K562 (cell line): ENCODE results near the gene CNBD2. TPM values are rescaled to one million over a fixed set of nuclear protein-coding genes. Genes with fewer than 3 reads are reported as not detected.

Source experiments
- ATAC-seq: fragments of 200-7000 bp; cut with Tn5 transposase; 3 replicates; pipeline ENCODE4 v1.9.1; 2020; ENCODE audit warnings: moderate library complexity
- BruUV-seq: library from RNA; stranded (reverse); fragments of 400-500 nt; replicated peaks from 2 replicates; lab custom pipeline; 2021; lab: Mats Ljungman, UMichigan
- CTCF ChIA-PET: fragments of 300-600 bp; formaldehyde crosslinking; extraction: SDS; loops from one replicate; lab custom pipeline; 2021; ENCODE audit warnings: low intra/inter-chr PET ratio; lab: Yijun Ruan, JAX
- POLR2A ChIA-PET: fragments of 300-600, 350-650 bp; sonication (Branson Sonifier 250); formaldehyde crosslinking; extraction: SDS; loops from one replicate; lab custom pipeline; 2021; ENCODE audit warnings: antibody characterized with exemption, inconsistent platforms; lab: Yijun Ruan, JAX
- DNase-seq, 4 experiments: peaks; one replicate each; pipeline versions ENCODE4 v3.0.0 to v3.0.0-alpha.2; 2011 to 2018; ENCODE audit warnings: low spot score in 3 of 4, mixed read lengths in 3 of 4; ENCODE audit errors: extremely low read depth in 1 of 4
- FAIRE-seq: peaks from 2 replicates; lab custom pipeline; 2011; peaks lifted over from hg19 to GRCh38; lab: Jason Lieb, UNC
- H2AFZ ChIP-seq: 2 replicates; pipeline ENCODE4 v1.6.0; 2011; ENCODE audit warnings: low read depth, low read length, control low read depth, inconsistent platforms
- H3K27ac ChIP-seq: fragments of 200-600 bp; 3 replicates; pipeline ENCODE4 v1.8.0; 2011; ENCODE audit warnings: low read depth, mild to moderate bottlenecking, control low read depth, inconsistent platforms, low read length, moderate library complexity, mixed read lengths; ENCODE audit errors: extremely low read depth
- H3K27me3 ChIP-seq, 2 experiments: fragments of 300-600 bp in 1 of 2; 2 replicates in 1 of 2; 3 replicates in 1 of 2; pipeline versions ENCODE4 v1.6.0 to v1.8.0; 2011; ENCODE audit warnings: inconsistent platforms in 2 of 2, low read length in 2 of 2, mild to moderate bottlenecking in 1 of 2, mixed read lengths in 1 of 2, moderate library complexity in 1 of 2; ENCODE audit not compliant: control insufficient read depth in 2 of 2, insufficient read depth in 2 of 2
- H3K36me3 ChIP-seq: fragments of 300-600 bp; 3 replicates; pipeline ENCODE4 v1.8.0; 2011; ENCODE audit warnings: mild to moderate bottlenecking, low read length, inconsistent platforms; ENCODE audit not compliant: control insufficient read depth, insufficient read depth
- H3K4me1 ChIP-seq, 2 experiments: fragments of 200-600 bp in 1 of 2; replicated peaks in 1 of 2; 2 replicates in 1 of 2; 3 replicates in 1 of 2; pipeline versions ENCODE4 v1.5.1 to v1.8.0; 2011; ENCODE audit warnings: inconsistent platforms in 2 of 2, low read length in 2 of 2, mild to moderate bottlenecking in 1 of 2, mixed read lengths in 1 of 2, moderate library complexity in 1 of 2; ENCODE audit not compliant: control insufficient read depth in 2 of 2, insufficient read depth in 2 of 2
- H3K4me2 ChIP-seq: 2 replicates; pipeline ENCODE4 v1.6.1; 2011; ENCODE audit warnings: low read length, control low read depth, inconsistent platforms, mixed read lengths; ENCODE audit not compliant: insufficient read depth
- H3K4me3 ChIP-seq: fragments of 200-600 bp; sonication (generic), shearing (Covaris generic); 2 replicates; pipeline ENCODE4 v1.5.1; 2016; ENCODE audit warnings: control low read depth, inconsistent platforms
- H3K79me2 ChIP-seq: fragments of 200-600 bp; 3 replicates; pipeline ENCODE4 v1.8.0; 2011; ENCODE audit warnings: low read length, inconsistent platforms; ENCODE audit not compliant: control insufficient read depth, insufficient read depth
- H3K9ac ChIP-seq, 2 experiments: 2 replicates each; pipeline versions ENCODE4 v1.6.0 to v1.6.1; 2011; ENCODE audit warnings: low read depth in 2 of 2, low read length in 2 of 2, control low read depth in 1 of 2, inconsistent platforms in 1 of 2, mild to moderate bottlenecking in 1 of 2, mixed read lengths in 1 of 2; ENCODE audit not compliant: insufficient read depth in 1 of 2
- H3K9me1 ChIP-seq: one replicate; pipeline ENCODE4 v1.6.0; 2011; ENCODE audit warnings: inconsistent platforms, mild to moderate bottlenecking, low read length, moderate library complexity; ENCODE audit not compliant: control insufficient read depth, insufficient read depth
- H3K9me3 ChIP-seq: replicated peaks from 2 replicates; pipeline ENCODE4 v1.5.1; 2011; ENCODE audit warnings: low read depth, low read length, inconsistent platforms; ENCODE audit not compliant: control insufficient read depth, insufficient read depth
- H4K20me1 ChIP-seq: replicated peaks from 2 replicates; pipeline ENCODE4 v1.6.1; 2011; ENCODE audit warnings: low read length, inconsistent platforms, mixed read lengths; ENCODE audit not compliant: control insufficient read depth, insufficient read depth
- ARHGAP35 ChIP-seq: fragments of 450-650 bp; IDR thresholded peaks from 2 replicates; pipeline ENCODE4 v1.6.1; 2018; ENCODE audit not compliant: partially characterized antibody
- BCOR ChIP-seq: fragments of 450-650 bp; IDR thresholded peaks from 2 replicates; pipeline ENCODE4 v1.6.1; 2016
- CSDE1 ChIP-seq, 2 experiments: fragments of 450-650 bp; IDR thresholded peaks; 2 replicates each; pipeline ENCODE4 v1.6.1; 2016; ENCODE audit warnings: mild to moderate bottlenecking in 1 of 2
- NCOA4 ChIP-seq: fragments of 450-650 bp; IDR thresholded peaks from 2 replicates; pipeline ENCODE4 v1.6.1; 2018; ENCODE audit warnings: mild to moderate bottlenecking; ENCODE audit not compliant: partially characterized antibody
- XRCC3 ChIP-seq: fragments of 450-650 bp; IDR thresholded peaks from 2 replicates; pipeline ENCODE4 v1.6.1; 2017; ENCODE audit warnings: mild to moderate bottlenecking, moderate library complexity
- ZHX1 ChIP-seq: fragments of 150-350 bp; conservative IDR thresholded peaks from 2 replicates; pipeline ENCODE4 v1.6.1; 2014; ENCODE audit warnings: low read length
- WGBS: fragments of 100-300 bp; shearing (Covaris generic); methylation state at CpG from one replicate; pipeline ENCODE4 v1.1.6; 2016; ENCODE audit warnings: low coverage, mixed read lengths; ENCODE audit not compliant: insufficient coverage; ENCODE audit errors: missing lambda C conversion rate; 5-methylcytosine and 5-hydroxymethylcytosine counted together
- in situ Hi-C: fragments of 300-500 bp; cut with MboI; formaldehyde crosslinking; loops from 4 replicates; pipeline ENCODE4 v1.15.0; 2018; ENCODE audit warnings: inconsistent platforms, mixed read lengths
- intact Hi-C: fragments of 100-400 bp; cut with micrococcal nuclease; formaldehyde crosslinking; loops from 2 replicates; pipeline ENCODE4 v1.14.2; 2022
- polyA plus RNA-seq, 8 experiments: library from polyadenylated mRNA; depleted of rRNA in 4 of 8; stranded (reverse) in 5 of 8; unstranded in 3 of 8; fragments of >200 nt; fragmentation: Nextera tagmentation in 2 of 8; fragmentation: Illumina TruSeq in 1 of 8; extraction: Ambion mirVana in 2 of 8; extraction: Trizol in 1 of 8; gene quantifications; 2 replicates each; pipeline versions ENCODE4 v1.2.1 to v1.2.3, GENCODE V29; 2011 to 2014; ENCODE audit warnings: inconsistent platforms in 1 of 8, missing spikeins in 1 of 8
- total RNA-seq, 7 experiments: library from RNA; depleted of rRNA in 6 of 7; stranded (reverse); fragments of >200 nt in 6 of 7; fragmentation: Illumina TruSeq in 2 of 7; extraction: Trizol in 2 of 7; gene quantifications; 2 replicates each; pipeline versions ENCODE4 v1.2.1 to v1.2.3, GENCODE V29; 2011 to 2021; ENCODE audit warnings: low replicate concordance in 1 of 7

Gene CNBD2
- total and polyA plus RNA-seq, 9 of the 15 experiments (the other 6 are each of a cell fraction or from before 2014, with no cell fraction given), result 3.2 to 17.5 (median 5.3) TPM

GRCh38 chr20:35920523-35920922 is 47.9 kb upstream of the CNBD2 start:
- no peak for FAIRE-seq
- Histone ChIP-seq H3K4me2 (no peak overlapping the region), H3K27me3 (no peaks in the 10 kb centered on the region), H3K27ac (no peak overlapping the region), H3K4me3 (no peak overlapping the region), H3K4me1 (no peaks in the 10 kb centered on the region), H4K20me1 (no peaks in the 10 kb centered on the region), H2AFZ (no peak overlapping the region), H3K36me3 (peaks cover 46% of the 10 kb centered on the region), H3K9ac (no peak overlapping the region), H3K9me1 (no peaks in the 10 kb centered on the region), H3K79me2 (no peaks in the 10 kb centered on the region), H3K9me3 (no peaks in the 10 kb centered on the region)
- POLR2A ChIA-PET, result interaction anchor here (0.5 kb wide), 1 partner anchor 813 kb away, joined by 3 read pairs; no protein-coding TSS in a partner anchor
- no TSS peak for BruUV-seq
- in situ Hi-C loops (no loop called here), intact Hi-C loops (no loop called here)
- no peak for ATAC-seq
- TF ChIP-seq NCOA4, result no peak
- no peak for TF ChIP-seq ZHX1
- TF ChIP-seq CSDE1 (IDR thresholded peaks at IDR 0.05), result no peak
- no peak for TF ChIP-seq BCOR
- no peak for TF ChIP-seq XRCC3
- TF ChIP-seq ARHGAP35, result no peak
- WGBS, result 90% methylated on average over 3 of the region's 3 CpGs
- CTCF ChIA-PET, result no interaction called here
- no peak for DNase-seq
